Erythroblast (primary cell): ENCODE data around the gene GSN.

ENCODE experiments used
- GATA1 ChIP-seq: IDR thresholded peaks from 2 replicates; pipeline ENCODE4 v1.6.1; 2011; ENCODE audit warnings: low read depth, mild to moderate bottlenecking, control low read depth, low read length, moderate library complexity
- POLR2A ChIP-seq: IDR thresholded peaks from 2 replicates; pipeline ENCODE4 v1.6.1; 2011; ENCODE audit warnings: mild to moderate bottlenecking, low read length

GRCh38 chr9:121285835-121286687 lies 18.1 kb downstream of the GSN start:
- TF ChIP-seq POLR2A = no peak
- no peak for TF ChIP-seq GATA1
